Upper lobe of left lung (tissue), 4 donors: Measurements from ENCODE around the gene BLID.

Experiments used
- CTCF ChIP-seq, 6 experiments: fragments of 450-650 bp in 4 of 6; fragments of 200-600 bp in 2 of 6; sonication (generic) in 2 of 6; IDR thresholded peaks; one replicate each; pipeline ENCODE4 v1.5.1; 2016 to 2019; ENCODE audit warnings: antibody characterized with exemption in 6 of 6
- EP300 ChIP-seq, 4 donors: sonication (generic); formaldehyde crosslinking; IDR thresholded peaks; one replicate each; pipeline ENCODE4 v1.5.1; 2017; ENCODE audit warnings: antibody characterized with exemption in 4 of 4, control low read depth in 2 of 4
- POLR2A ChIP-seq, 4 donors: fragments of 450-650 bp; IDR thresholded peaks; one replicate each; pipeline ENCODE4 v1.5.1; 2016 to 2017; ENCODE audit warnings: antibody characterized with exemption in 4 of 4, mild to moderate bottlenecking in 2 of 4
- POLR2AphosphoS5 ChIP-seq, 2 donors: sonication (generic); formaldehyde crosslinking; IDR thresholded peaks; one replicate each; pipeline ENCODE4 v1.5.1; 2017; ENCODE audit warnings: antibody characterized with exemption in 2 of 2

- TF ChIP-seq CTCF (IDR thresholded peaks at IDR 0.05) (no peak), POLR2A (IDR thresholded peaks at IDR 0.05) (no peak), POLR2AphosphoS5 (IDR thresholded peaks at IDR 0.05) (no peak), EP300 (IDR thresholded peaks at IDR 0.05) (no peak)
Observed at GRCh38 chr11:122108828-122109227, 7.2 kb downstream of the BLID start.
